Liver (tissue), 9 donors: ENCODE results near the gene ITGB1BP1. TPM values are rescaled to one million over a fixed set of nuclear protein-coding genes. Genes with fewer than 3 reads are reported as not detected.

Source experiments
- DNase-seq: peaks from one replicate; pipeline ENCODE4 v3.0.0-alpha.2; 2017; ENCODE audit warnings: low spot score
- H3K27ac ChIP-seq, 2 donors: one replicate each; pipeline ENCODE4 v1.7.0; 2013; ENCODE audit warnings: inconsistent platforms in 2 of 2, low read length in 2 of 2, control low read depth in 1 of 2, low read depth in 1 of 2, mild to moderate bottlenecking in 1 of 2
- H3K27me3 ChIP-seq, 4 donors: one replicate each; pipeline versions ENCODE4 v1.6.1 to v1.7.0; 2013; ENCODE audit warnings: low read length in 3 of 4, inconsistent platforms in 1 of 4, mild to moderate bottlenecking in 1 of 4, moderate library complexity in 1 of 4; ENCODE audit not compliant: control insufficient read depth in 4 of 4, insufficient read depth in 4 of 4
- H3K36me3 ChIP-seq, 4 donors: one replicate each; pipeline versions ENCODE4 v1.6.1 to v1.7.0; 2013; ENCODE audit warnings: low read length in 3 of 4, mild to moderate bottlenecking in 3 of 4, low read depth in 1 of 4, moderate library complexity in 1 of 4; ENCODE audit not compliant: control insufficient read depth in 4 of 4, insufficient read depth in 3 of 4
- H3K4me1 ChIP-seq, 4 donors: one replicate each; pipeline versions ENCODE4 v1.6.1 to v1.7.0; 2013; ENCODE audit warnings: low read length in 3 of 4, mild to moderate bottlenecking in 3 of 4, moderate library complexity in 1 of 4; ENCODE audit not compliant: control insufficient read depth in 4 of 4, insufficient read depth in 4 of 4
- H3K4me3 ChIP-seq, 3 donors: one replicate each; pipeline versions ENCODE4 v1.6.1 to v1.7.0; 2013; ENCODE audit warnings: low read length in 3 of 3, control low read depth in 1 of 3, low read depth in 1 of 3, mild to moderate bottlenecking in 1 of 3
- H3K9ac ChIP-seq, 2 donors: one replicate each; pipeline ENCODE4 v1.7.0; 2013; ENCODE audit warnings: low read length in 2 of 2, mild to moderate bottlenecking in 2 of 2, moderate library complexity in 2 of 2, control low read depth in 1 of 2, low read depth in 1 of 2
- H3K9me3 ChIP-seq, 4 donors: one replicate each; pipeline versions ENCODE4 v1.6.1 to v1.7.0; 2013; ENCODE audit warnings: low read length in 3 of 4; ENCODE audit not compliant: control insufficient read depth in 4 of 4
- ATF3 ChIP-seq: IDR thresholded peaks from 2 replicates; pipeline ENCODE4 v1.6.1; 2016; ENCODE audit warnings: antibody characterized with exemption
- EGR1 ChIP-seq, 2 donors: IDR thresholded peaks; 2 replicates each; pipeline ENCODE4 v1.6.1; 2016 to 2018; ENCODE audit warnings: antibody characterized with exemption in 2 of 2, low read depth in 2 of 2
- FOXA1 ChIP-seq: IDR thresholded peaks from 2 replicates; pipeline ENCODE4 v1.6.1; 2016; ENCODE audit warnings: antibody characterized with exemption
- FOXA2 ChIP-seq: IDR thresholded peaks from 2 replicates; pipeline ENCODE4 v1.6.1; 2016; ENCODE audit warnings: antibody characterized with exemption
- GABPA ChIP-seq, 2 donors: IDR thresholded peaks in 1 of 2; conservative IDR thresholded peaks in 1 of 2; 2 replicates each; pipeline ENCODE4 v1.6.1; 2016; ENCODE audit warnings: antibody characterized with exemption in 2 of 2, mild to moderate bottlenecking in 1 of 2, moderate library complexity in 1 of 2
- HNF4A ChIP-seq, 2 donors: conservative IDR thresholded peaks; 2 replicates each; pipeline ENCODE4 v1.6.1; 2016; ENCODE audit warnings: antibody characterized with exemption in 2 of 2, mild to moderate bottlenecking in 2 of 2
- HNF4G ChIP-seq: IDR thresholded peaks from 2 replicates; pipeline ENCODE4 v1.6.1; 2016; ENCODE audit warnings: antibody characterized with exemption
- JUND ChIP-seq, 2 donors: IDR thresholded peaks; 2 replicates each; pipeline ENCODE4 v1.6.1; 2016; ENCODE audit warnings: antibody characterized with exemption in 2 of 2
- NR2F2 ChIP-seq: IDR thresholded peaks from 2 replicates; pipeline ENCODE4 v1.6.1; 2016; ENCODE audit warnings: antibody characterized with exemption
- RAD21 ChIP-seq, 2 donors: IDR thresholded peaks; 2 replicates each; pipeline ENCODE4 v1.6.1; 2016; ENCODE audit warnings: antibody characterized with exemption in 2 of 2, mild to moderate bottlenecking in 2 of 2
- RXRA ChIP-seq, 2 donors: IDR thresholded peaks; 2 replicates each; pipeline ENCODE4 v1.6.1; 2017 to 2018; ENCODE audit warnings: antibody characterized with exemption in 2 of 2, mild to moderate bottlenecking in 1 of 2
- SP1 ChIP-seq: IDR thresholded peaks from 2 replicates; pipeline ENCODE4 v1.6.1; 2018; ENCODE audit warnings: antibody characterized with exemption, mild to moderate bottlenecking
- TAF1 ChIP-seq: conservative IDR thresholded peaks from 2 replicates; pipeline ENCODE4 v1.6.1; 2016; ENCODE audit warnings: antibody characterized with exemption, mild to moderate bottlenecking
- YY1 ChIP-seq: IDR thresholded peaks from 2 replicates; pipeline ENCODE4 v1.6.1; 2016; ENCODE audit warnings: antibody characterized with exemption, mild to moderate bottlenecking
- ZBTB33 ChIP-seq: IDR thresholded peaks from 2 replicates; pipeline ENCODE4 v1.6.1; 2016; ENCODE audit warnings: antibody characterized with exemption
- WGBS: extraction: QIAGEN DNeasy Blood & Tissue Kit; methylation state at CpG from one replicate; pipeline ENCODE4 v1.1.7; 2013; 5-methylcytosine and 5-hydroxymethylcytosine counted together
- polyA plus RNA-seq, 2 donors: library from polyadenylated mRNA; stranded (reverse) in 1 of 2; unstranded in 1 of 2; fragments of 200-250 nt in 1 of 2; fragments of >200 nt in 1 of 2; fragmentation: Nextera tagmentation in 1 of 2; extraction: Ambion mirVana in 1 of 2; gene quantifications; one replicate each; pipeline versions ENCODE4 v1.2.1 to v1.2.3, GENCODE V29; 2013 to 2015
- total RNA-seq, 2 donors: library from RNA; depleted of rRNA; stranded (reverse); fragments of >200 nt; gene quantifications; one replicate each; pipeline ENCODE4 v1.2.3, GENCODE V29; 2014
- TF ChIP-seq, protein P1 (sequence below): fragments of 150-350 bp; IDR thresholded peaks from 2 replicates; pipeline ENCODE4 v1.5.1; 2017; ENCODE audit warnings: improper control_type of control experiment, low read depth, low read length; ENCODE audit not compliant: missing input control
- TF ChIP-seq, protein P2 (sequence below): IDR thresholded peaks from 2 replicates; pipeline ENCODE4 v1.6.1; 2016; ENCODE audit warnings: antibody characterized with exemption, mild to moderate bottlenecking
- TF ChIP-seq, protein P3 (sequence below): IDR thresholded peaks from 2 replicates; pipeline ENCODE4 v1.6.1; 2016; ENCODE audit warnings: antibody characterized with exemption
- donor health status: healthy.
- donor health status: healthy.
- donor health status: healthy.
- donor health status: healthy.
- donor health status: healthy.

ITGB1BP1 gene
- total and polyA plus RNA-seq, 4 donors = 6.6 to 30.9 (median 13.7) TPM

GRCh38 chr2:9408641-9409151, 14.6 kb downstream of the ITGB1BP1 start:
- Histone ChIP-seq H3K36me3 (peaks cover 0 to 10% (median 2%) of the 10 kb centered on the region in 4 donors), H3K9ac (no peak overlapping the region)
- WGBS = 78% methylated on average over 9 of the region's 9 CpGs

DNA sequence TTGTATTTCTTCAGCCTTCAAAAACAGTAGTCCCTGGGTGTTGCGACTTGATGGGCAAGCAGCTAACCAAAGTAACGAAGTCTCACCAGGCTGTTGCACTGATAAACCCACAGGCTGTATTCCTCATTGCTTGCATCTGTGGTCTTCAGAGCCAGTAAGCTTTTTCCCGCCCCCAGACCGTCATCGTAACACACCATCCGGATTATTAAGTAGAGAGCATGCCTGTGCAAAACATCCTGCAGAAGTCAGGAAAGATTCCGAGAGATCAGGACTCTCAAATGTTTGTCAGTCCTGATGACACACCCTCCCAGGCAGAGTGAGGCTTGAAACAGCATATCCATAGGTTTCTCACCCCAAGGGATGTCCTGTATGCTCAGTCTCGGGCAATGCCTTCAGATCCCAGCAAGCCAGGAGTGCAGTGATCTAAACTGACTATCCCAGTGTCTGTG, 15.9 kb downstream of the ITGB1BP1 start:
- TF ChIP-seq SP1 (no peak), EGR1 (IDR thresholded peaks at IDR 0.05; ENCODE audit: low read depth in 2 of 2) (no peak), RAD21 (IDR thresholded peaks at IDR 0.05) (no peak), JUND (IDR thresholded peaks at IDR 0.05) (no peak), FOXA2 (no peak), HNF4A (conservative IDR thresholded peaks at IDR 0.05) (no peak), HNF4G (no peak), ZBTB33 (no peak), TAF1 (no peak), GABPA (IDR thresholded peaks at IDR 0.05 in 1 of 2, conservative IDR thresholded peaks at IDR 0.05 in 1 of 2) (no peak), RXRA (IDR thresholded peaks at IDR 0.05) (no peak), YY1 (no peak), ATF3 (no peak), FOXA1 (no peak), NR2F2 (no peak)
- TF ChIP-seq, protein P1, sequence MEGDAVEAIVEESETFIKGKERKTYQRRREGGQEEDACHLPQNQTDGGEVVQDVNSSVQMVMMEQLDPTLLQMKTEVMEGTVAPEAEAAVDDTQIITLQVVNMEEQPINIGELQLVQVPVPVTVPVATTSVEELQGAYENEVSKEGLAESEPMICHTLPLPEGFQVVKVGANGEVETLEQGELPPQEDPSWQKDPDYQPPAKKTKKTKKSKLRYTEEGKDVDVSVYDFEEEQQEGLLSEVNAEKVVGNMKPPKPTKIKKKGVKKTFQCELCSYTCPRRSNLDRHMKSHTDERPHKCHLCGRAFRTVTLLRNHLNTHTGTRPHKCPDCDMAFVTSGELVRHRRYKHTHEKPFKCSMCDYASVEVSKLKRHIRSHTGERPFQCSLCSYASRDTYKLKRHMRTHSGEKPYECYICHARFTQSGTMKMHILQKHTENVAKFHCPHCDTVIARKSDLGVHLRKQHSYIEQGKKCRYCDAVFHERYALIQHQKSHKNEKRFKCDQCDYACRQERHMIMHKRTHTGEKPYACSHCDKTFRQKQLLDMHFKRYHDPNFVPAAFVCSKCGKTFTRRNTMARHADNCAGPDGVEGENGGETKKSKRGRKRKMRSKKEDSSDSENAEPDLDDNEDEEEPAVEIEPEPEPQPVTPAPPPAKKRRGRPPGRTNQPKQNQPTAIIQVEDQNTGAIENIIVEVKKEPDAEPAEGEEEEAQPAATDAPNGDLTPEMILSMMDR = no peak
- TF ChIP-seq, protein P2, sequence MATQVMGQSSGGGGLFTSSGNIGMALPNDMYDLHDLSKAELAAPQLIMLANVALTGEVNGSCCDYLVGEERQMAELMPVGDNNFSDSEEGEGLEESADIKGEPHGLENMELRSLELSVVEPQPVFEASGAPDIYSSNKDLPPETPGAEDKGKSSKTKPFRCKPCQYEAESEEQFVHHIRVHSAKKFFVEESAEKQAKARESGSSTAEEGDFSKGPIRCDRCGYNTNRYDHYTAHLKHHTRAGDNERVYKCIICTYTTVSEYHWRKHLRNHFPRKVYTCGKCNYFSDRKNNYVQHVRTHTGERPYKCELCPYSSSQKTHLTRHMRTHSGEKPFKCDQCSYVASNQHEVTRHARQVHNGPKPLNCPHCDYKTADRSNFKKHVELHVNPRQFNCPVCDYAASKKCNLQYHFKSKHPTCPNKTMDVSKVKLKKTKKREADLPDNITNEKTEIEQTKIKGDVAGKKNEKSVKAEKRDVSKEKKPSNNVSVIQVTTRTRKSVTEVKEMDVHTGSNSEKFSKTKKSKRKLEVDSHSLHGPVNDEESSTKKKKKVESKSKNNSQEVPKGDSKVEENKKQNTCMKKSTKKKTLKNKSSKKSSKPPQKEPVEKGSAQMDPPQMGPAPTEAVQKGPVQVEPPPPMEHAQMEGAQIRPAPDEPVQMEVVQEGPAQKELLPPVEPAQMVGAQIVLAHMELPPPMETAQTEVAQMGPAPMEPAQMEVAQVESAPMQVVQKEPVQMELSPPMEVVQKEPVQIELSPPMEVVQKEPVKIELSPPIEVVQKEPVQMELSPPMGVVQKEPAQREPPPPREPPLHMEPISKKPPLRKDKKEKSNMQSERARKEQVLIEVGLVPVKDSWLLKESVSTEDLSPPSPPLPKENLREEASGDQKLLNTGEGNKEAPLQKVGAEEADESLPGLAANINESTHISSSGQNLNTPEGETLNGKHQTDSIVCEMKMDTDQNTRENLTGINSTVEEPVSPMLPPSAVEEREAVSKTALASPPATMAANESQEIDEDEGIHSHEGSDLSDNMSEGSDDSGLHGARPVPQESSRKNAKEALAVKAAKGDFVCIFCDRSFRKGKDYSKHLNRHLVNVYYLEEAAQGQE = no peak
- TF ChIP-seq, protein P3, sequence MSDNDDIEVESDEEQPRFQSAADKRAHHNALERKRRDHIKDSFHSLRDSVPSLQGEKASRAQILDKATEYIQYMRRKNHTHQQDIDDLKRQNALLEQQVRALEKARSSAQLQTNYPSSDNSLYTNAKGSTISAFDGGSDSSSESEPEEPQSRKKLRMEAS = no peak
- peaks cover 0 to 10% (median 1%) of the 10 kb centered on the region in 4 donors for H3K36me3 ChIP-seq
- no peaks in the 10 kb centered on the region for H3K9me3 ChIP-seq
- no peaks in the 10 kb centered on the region for H3K27me3 ChIP-seq
- no peak overlapping the region for H3K4me3 ChIP-seq
- H3K27ac ChIP-seq = no peak overlapping the region
- 95% methylated on average over 8 of the region's 8 CpGs for WGBS
- DNase-seq = no peak
- H3K4me1 ChIP-seq = no peaks in the 10 kb centered on the region
- H3K9ac ChIP-seq = no peak overlapping the region

More at GRCh38 chr2:9408641-9409151, 14.6 kb downstream of the ITGB1BP1 start:
- no peak for TF ChIP-seq ATF3
- no peak for TF ChIP-seq NR2F2
- TF ChIP-seq RXRA (IDR thresholded peaks at IDR 0.05) = no peak
- no peak for TF ChIP-seq HNF4G
- TF ChIP-seq YY1 = no peak
- TF ChIP-seq, protein P1 = no peak
- Histone ChIP-seq H3K27me3 (no peaks in the 10 kb centered on the region), H3K27ac (no peak overlapping the region), H3K9me3 (no peaks in the 10 kb centered on the region), H3K4me3 (no peak overlapping the region), H3K4me1 (no peaks in the 10 kb centered on the region)
- DNase-seq = no peak
